Activated CD8-positive, alpha-beta memory T cell treated with anti-CD3 and anti-CD28 coated beads, Interleukin-2, amount 50 U/mL, for 24 hours (primary cell): ENCODE data around the gene FDX2.

Source experiments
- DNase-seq: peaks from one replicate; pipeline ENCODE4 v3.0.0-alpha.2; 2020; ENCODE audit errors: extremely low read depth

FDX2 gene

GRCh38 chr19:10332965-10333757 is 17.3 kb upstream of the FDX2 start, which contains the start of gene RAVER1:
RAVER1 (minus strand) TSS chr19:10333529; CDS start chr19:10333507, 22 bp downstream.
- DNase-seq = peak; percentile 94

DNA sequence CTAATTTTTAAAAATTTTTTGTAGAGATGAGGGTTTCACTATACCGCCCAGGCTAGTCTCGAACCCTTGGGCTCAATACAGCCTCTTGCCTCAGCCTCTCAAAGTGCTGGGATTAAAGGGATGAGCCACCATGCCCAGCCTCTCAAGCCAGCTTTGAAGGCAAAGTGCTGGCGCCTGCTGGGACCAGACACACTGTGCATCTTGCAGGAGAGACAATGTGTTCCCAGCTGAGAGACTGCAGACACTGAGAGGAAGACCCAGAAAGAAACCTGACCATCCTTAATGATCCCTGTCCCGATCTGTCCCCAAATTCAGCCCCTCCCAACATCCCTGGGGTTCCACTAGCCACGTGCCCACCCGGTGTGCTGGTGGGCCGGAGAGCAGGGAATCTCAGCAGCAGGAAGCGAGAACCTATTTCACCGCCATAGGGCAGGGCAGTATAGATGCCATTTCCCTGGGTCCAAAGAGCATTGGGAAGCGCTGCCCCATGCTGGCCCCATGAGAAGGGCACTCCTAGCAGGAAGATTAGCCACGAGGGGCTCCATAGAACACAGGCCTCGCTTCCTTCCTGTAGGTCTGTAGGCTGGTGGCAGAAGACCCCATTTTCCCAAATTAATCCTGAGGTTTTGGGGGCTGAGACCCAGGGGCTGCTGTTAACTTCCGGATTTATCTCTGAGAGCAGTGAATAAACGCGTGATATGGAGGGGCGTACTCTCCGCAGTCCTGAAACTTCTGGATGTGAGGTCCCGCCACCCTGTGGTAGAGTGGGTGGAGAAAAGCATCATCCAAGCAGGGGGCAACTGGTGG is 16.5 kb upstream of the FDX2 start:
- no peak for DNase-seq

DNA sequence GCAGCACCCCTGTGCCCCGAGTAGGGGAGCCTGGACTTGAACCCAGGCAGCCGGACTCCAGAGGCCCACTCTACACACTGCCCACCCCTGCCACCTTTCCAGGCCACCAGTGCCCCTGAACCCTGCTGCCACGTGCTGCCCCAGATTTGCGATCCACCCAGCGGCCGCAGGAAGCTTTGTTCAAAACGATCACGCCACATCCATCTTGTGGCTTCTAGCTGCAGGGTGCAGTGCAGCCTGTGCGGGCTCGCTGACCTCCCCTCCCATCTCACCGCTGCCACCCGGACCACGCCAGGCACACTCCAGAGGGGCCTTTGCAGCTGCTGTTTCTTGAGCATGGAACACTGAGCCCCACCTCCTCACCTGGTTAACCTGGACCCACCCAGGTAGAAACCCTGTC is 13.7 kb upstream of the FDX2 start:
- DNase-seq = no peak

DNA sequence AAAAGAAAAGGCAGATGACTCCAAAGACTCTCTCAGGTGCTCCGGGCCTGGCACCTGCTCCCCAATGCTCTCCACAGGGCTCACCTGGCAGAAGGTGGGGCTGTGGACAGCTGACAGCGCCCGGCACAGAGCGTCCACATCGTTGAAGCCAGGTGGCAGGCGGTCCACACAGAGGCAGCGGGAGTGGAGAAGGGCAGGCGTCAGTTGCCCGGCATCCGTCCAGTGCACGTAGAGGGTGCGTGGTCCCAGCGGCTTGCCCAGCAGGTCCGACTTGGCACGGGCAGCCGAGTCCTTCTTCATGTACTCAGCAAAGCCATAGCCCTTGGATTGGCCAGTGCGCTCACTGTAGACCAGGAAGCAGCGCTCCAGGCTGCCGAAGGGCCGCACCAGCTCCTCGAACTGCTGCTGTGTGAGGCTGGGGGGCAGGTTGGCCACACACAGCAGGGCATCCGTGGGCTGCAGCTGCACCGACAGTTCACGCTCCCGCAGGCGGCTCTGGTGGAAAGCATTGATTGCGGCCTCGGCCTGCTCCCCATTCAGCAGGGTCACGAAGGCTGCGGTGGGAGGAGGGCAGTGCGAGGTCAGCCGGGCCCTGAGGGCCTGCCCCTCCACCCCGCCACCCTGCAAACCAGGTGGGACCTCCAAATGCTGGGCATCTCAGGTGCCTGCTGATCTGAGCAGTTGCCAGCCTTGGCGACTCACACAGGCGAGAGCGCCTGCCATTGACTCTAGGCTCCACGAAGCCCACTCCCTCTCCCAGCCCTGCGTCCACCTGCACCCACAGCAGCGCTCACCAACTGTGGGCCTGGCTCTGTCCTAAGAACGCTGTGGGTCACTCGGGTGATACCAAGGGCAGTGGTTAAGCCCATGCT is 13.0 kb upstream of the FDX2 start:
- no peak for DNase-seq

DNA sequence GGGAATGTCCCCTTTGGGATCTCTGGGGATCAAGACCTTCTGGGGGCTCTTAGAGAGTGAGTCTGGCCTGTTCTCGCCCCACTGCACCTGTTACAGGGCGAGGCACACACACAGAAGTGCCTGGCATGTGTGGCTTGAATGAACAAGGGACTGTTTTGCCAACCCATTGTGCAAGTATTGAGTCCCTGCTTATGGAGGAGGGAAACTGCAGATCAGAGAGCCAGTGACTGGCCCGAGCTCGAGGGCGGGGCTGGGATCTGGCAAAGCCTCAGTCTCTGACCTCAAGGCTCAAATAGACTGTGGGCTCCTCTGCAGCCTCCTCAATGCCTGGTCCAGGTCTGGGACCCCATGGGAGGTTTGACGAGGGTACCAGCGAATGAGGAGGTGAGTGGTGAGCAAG is 12.0 kb upstream of the FDX2 start:
- no peak for DNase-seq

DNA sequence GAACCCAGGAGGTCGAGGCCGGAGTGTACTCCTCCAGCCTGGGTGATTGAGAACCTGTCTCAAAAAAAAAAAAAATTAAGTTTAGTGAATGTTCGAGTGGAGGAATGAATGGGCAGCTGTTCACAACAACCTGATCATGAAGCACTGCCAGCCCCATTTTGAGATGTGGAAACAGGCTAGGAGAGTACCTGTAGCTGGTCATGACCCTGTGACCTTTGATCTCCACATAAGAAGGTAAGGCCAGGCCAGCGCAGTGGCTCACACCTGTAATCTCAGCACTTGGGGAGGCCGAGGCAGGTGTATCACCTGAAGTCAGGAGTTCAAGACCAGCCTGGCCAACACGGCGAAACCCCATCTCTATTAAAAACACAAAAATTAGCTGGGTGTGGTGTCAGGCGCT is 9.9 kb upstream of the FDX2 start:
- DNase-seq = no peak

GRCh38 chr19:10321874-10322835 is 6.3 kb upstream of the FDX2 start:
- DNase-seq = no peak

DNA sequence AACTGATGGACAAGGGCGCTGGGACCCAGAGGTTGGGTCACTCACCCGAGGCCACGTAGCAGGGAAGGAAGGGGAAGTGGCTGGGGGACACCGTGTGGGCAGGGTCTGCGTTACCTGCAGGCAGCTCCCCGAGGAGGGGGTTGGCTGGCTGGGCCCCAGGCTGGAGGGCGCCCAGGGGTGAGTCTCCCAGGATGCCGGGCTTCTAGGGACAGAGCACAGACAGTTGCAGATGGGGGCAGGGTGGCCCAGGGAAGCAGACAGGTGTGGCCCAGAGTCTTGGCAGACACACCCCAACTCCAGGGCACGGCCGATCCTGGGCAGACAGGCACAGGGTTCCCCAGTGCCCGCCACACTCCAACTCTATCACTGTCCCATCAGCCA is 5.6 kb upstream of the FDX2 start:
- DNase-seq = no peak

DNA sequence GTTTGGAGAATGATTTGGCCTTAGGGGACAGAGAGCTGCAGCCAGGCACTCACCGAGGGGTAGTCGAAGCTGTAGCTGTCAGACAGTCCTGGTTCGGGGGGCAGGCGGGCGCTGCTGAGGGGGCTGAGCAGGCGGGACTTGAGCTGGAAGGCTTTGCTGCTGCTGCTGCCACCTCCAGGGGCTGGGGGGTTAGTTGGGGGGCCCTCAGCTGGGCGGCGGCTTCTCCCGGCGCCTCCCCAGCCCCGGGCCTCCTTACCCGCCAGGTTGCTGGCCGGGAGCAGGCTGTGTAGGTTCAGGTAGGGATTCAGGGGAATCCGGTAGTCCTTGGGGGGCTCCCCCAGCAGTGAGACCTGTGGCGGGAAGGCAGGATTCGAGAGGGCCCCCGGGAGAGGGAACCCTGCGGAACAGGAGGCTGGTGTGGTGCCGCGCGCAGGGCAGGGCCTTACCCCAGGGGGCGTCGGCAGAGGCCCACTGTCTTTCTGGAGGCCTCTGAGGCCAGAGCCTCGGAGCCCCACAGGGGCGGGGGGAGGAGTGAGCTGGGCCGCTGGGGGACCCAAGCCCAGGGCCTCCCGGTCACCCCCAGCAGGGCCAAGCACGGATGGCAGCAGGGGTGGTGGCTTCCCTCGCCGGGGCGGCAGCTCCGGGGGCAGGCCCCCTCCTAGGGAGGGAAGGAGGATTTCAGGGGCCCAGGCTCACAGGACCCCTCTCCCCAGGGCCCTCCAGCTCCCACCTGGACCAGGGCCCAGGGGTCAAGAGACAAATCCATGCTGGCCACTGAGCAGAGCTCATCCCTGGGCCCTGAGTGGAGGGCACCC is 5.0 kb upstream of the FDX2 start:
- DNase-seq = no peak

GRCh38 chr19:10318807-10319682 is 3.2 kb upstream of the FDX2 start:
- DNase-seq = no peak

- DNase-seq = no peak
Observed at GRCh38 chr19:10317857-10318462, 2.1 kb upstream of the FDX2 start.

GRCh38 chr19:10317045-10317856 is 1.4 kb upstream of the FDX2 start:
- no peak for DNase-seq

GRCh38 chr19:10316229-10317044 is 622 bp upstream of the FDX2 start:
- DNase-seq = no peak

GRCh38 chr19:10309423-10309822 is 6.4 kb downstream of the FDX2 start, which contains the start of gene ZGLP1:
ZGLP1 (minus strand) TSS chr19:10309815.
- no peak for DNase-seq

DNA sequence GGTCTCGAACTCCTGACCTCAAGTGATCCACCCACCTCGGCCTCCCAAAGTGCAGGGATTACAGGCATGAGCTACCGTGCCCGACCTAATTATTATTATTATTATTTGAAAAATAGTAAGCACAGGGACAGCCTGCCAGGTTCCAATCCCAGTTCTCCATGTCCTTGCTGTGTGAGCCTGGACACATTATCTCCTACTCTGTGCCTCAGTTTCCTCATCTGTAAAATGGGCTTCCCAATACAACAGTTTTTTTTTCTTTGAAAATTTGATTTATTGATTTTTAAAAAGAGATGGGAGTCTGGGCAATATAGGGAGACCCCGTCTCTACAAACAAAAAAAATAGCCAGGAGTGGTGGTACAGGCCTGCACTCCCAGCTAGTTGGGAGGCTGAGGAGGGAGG is 9.5 kb downstream of the FDX2 start:
- no peak for DNase-seq

DNA sequence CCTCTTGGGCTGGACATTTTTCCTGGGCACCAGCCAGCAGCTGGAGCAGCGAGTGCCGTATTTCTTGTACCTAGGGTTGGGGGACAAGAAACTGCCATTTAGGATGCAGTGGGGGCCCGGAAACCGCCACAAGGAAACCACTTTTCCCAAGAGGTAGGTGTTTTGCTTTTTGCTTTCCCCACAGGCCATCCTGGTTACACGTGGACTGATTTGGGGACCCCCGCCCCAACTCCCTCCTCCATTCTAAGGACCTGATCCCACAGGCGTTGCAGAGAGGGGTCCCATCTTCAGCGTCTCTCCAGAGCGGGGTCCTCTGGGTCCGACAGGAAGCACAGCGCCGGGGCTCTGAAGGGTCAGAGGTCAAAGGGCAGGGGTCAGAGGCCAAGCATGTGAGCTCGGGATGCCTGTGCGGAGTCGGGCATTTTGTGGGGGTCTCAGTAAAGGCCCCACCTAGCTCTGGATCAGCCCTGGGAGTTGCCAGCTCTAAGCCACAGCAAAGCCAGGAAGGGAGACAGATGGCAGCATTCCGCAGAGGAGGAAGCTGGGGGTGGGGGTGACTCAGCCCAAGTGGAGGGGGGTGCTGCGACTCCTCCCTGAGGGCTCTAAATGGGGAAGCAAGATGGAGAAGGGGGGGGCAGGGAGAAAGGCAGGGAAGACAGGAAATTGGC is 10.5 kb downstream of the FDX2 start:
- no peak for DNase-seq
